H1 (cell line): ENCODE measurements around the gene EEF1AKMT3. TPM values are rescaled to one million over a fixed set of nuclear protein-coding genes. Genes with fewer than 3 reads are reported as not detected.
A peak's percentile ranks its signal among the peaks of the same experiment; 100 is the strongest.

ENCODE experiments used
- CTCF ChIA-PET: fragments of 300-600 bp; sonication (Branson Sonifier 250); formaldehyde crosslinking; loops from one replicate; lab custom pipeline; 2021; ENCODE audit not compliant: partially characterized antibody; lab: Charles Lee
- POLR2A ChIA-PET: fragments of 300-600 bp; sonication (Branson Sonifier 250); formaldehyde crosslinking; loops from one replicate; lab custom pipeline; 2021; ENCODE audit warnings: inconsistent platforms; ENCODE audit not compliant: partially characterized antibody; lab: Charles Lee
- DNase-seq, 2 experiments: peaks; one replicate each; pipeline versions ENCODE4 v3.0.0 to v3.0.0-alpha.2; 2010 to 2022; ENCODE audit warnings: low spot score in 2 of 2, low read depth in 1 of 2, mixed read lengths in 1 of 2
- FAIRE-seq: peaks from 2 replicates; lab custom pipeline; 2011; peaks lifted over from hg19 to GRCh38; lab: Jason Lieb, UNC
- H2AFZ ChIP-seq: 2 replicates; pipeline ENCODE4 v1.8.1; 2012; ENCODE audit warnings: low read length, inconsistent platforms
- H2AK5ac ChIP-seq: 2 replicates; pipeline ENCODE4 v1.6.1; 2013; ENCODE audit warnings: low read depth, low read length
- H2BK120ac ChIP-seq: replicated peaks from 2 replicates; pipeline ENCODE3; 2013; ENCODE audit warnings: low read depth, low read length, inconsistent platforms
- H2BK12ac ChIP-seq: 2 replicates; pipeline ENCODE4 v1.6.1; 2013; ENCODE audit warnings: low read depth, low read length
- H2BK15ac ChIP-seq: 2 replicates; pipeline ENCODE4 v1.6.1; 2013; ENCODE audit warnings: low read length
- H2BK20ac ChIP-seq: 2 replicates; pipeline ENCODE4 v1.6.1; 2013; ENCODE audit warnings: low read length
- H2BK5ac ChIP-seq: 2 replicates; pipeline ENCODE4 v1.6.1; 2013; ENCODE audit warnings: low read depth, low read length
- H3K14ac ChIP-seq: 2 replicates; pipeline ENCODE4 v1.6.1; 2013; ENCODE audit warnings: inconsistent platforms; ENCODE audit not compliant: insufficient read length
- H3K18ac ChIP-seq: 2 replicates; pipeline ENCODE4 v1.6.1; 2013; ENCODE audit warnings: low read length; ENCODE audit errors: extremely low read depth
- H3K23ac ChIP-seq: 2 replicates; pipeline ENCODE4 v1.6.1; 2013; ENCODE audit warnings: inconsistent platforms; ENCODE audit not compliant: insufficient read length
- H3K23me2 ChIP-seq: 2 replicates; pipeline ENCODE4 v1.6.1; 2013; ENCODE audit warnings: low read depth, low read length
- H3K27ac ChIP-seq: 2 replicates; pipeline ENCODE4 v1.6.1; 2011; ENCODE audit warnings: low read depth, low read length, inconsistent platforms
- H3K27me3 ChIP-seq, 4 experiments: replicated peaks in 1 of 4; 1 replicate in 1 of 4; 2 replicates in 3 of 4; pipeline versions ENCODE4 v1.6.1 to v1.8.1; 2011 to 2013; ENCODE audit warnings: low read length in 3 of 4, mild to moderate bottlenecking in 3 of 4, inconsistent platforms in 2 of 4, mixed read lengths in 2 of 4, moderate library complexity in 1 of 4; ENCODE audit not compliant: control insufficient read depth in 3 of 4, insufficient read depth in 3 of 4; ENCODE audit errors: extremely low read depth in 1 of 4
- H3K36me3 ChIP-seq, 4 experiments: 2 replicates each; pipeline versions ENCODE4 v1.6.1 to v1.8.1; 2011 to 2013; ENCODE audit warnings: mild to moderate bottlenecking in 4 of 4, low read length in 3 of 4, moderate library complexity in 2 of 4, control low read depth in 1 of 4, inconsistent platforms in 1 of 4; ENCODE audit not compliant: insufficient read depth in 4 of 4, control insufficient read depth in 2 of 4
- H3K4ac ChIP-seq: replicated peaks from 2 replicates; pipeline ENCODE3; 2013; ENCODE audit warnings: low read length, low read depth, mixed read lengths, inconsistent platforms; ENCODE audit not compliant: insufficient read length
- H3K4me1 ChIP-seq, 4 experiments: replicated peaks in 1 of 4; 1 replicate in 1 of 4; 2 replicates in 3 of 4; pipeline versions ENCODE4 v1.6.1 to v1.8.1; 2011 to 2013; ENCODE audit warnings: low read length in 3 of 4, inconsistent platforms in 2 of 4, mixed read lengths in 1 of 4; ENCODE audit not compliant: insufficient read depth in 4 of 4, control insufficient read depth in 3 of 4
- H3K4me2 ChIP-seq, 2 experiments: 2 replicates each; pipeline versions ENCODE4 v1.6.1 to v1.8.1; 2011 to 2013; ENCODE audit warnings: low read depth in 2 of 2, low read length in 2 of 2, control low read depth in 1 of 2, inconsistent platforms in 1 of 2, mild to moderate bottlenecking in 1 of 2; ENCODE audit not compliant: insufficient read depth in 1 of 2
- H3K4me3 ChIP-seq, 4 experiments: fragments of 200-600, 300-600 bp in 1 of 4; sonication (generic), shearing (Covaris generic), sonication (Bioruptor Twin) in 1 of 4; 2 replicates each; pipeline versions ENCODE4 v1.5.1 to v1.8.1; 2011 to 2016; ENCODE audit warnings: low read length in 4 of 4, low read depth in 3 of 4, control low read depth in 2 of 4, inconsistent platforms in 2 of 4, mild to moderate bottlenecking in 2 of 4, mixed read lengths in 1 of 4, moderate library complexity in 1 of 4; ENCODE audit not compliant: insufficient read depth in 2 of 4; ENCODE audit errors: extremely low read depth in 1 of 4
- H3K56ac ChIP-seq: replicated peaks from 2 replicates; pipeline ENCODE3; 2013; ENCODE audit warnings: low read depth, mild to moderate bottlenecking, mixed read lengths, low read length, inconsistent platforms; ENCODE audit not compliant: insufficient read length
- H3K79me1 ChIP-seq: 2 replicates; pipeline ENCODE4 v1.6.1; 2013; ENCODE audit warnings: low read depth, low read length, control low read depth
- H3K79me2 ChIP-seq, 2 experiments: 2 replicates each; pipeline versions ENCODE4 v1.6.1 to v1.8.1; 2012 to 2013; ENCODE audit warnings: low read length in 2 of 2, mild to moderate bottlenecking in 2 of 2, inconsistent platforms in 1 of 2; ENCODE audit not compliant: insufficient read depth in 2 of 2, control insufficient read depth in 1 of 2
- H3K9ac ChIP-seq, 4 experiments: replicated peaks in 1 of 4; 1 replicate in 1 of 4; 2 replicates in 3 of 4; pipeline versions ENCODE4 v1.6.1 to v1.8.1; 2011 to 2013; ENCODE audit warnings: low read depth in 3 of 4, low read length in 3 of 4, control low read depth in 2 of 4, mild to moderate bottlenecking in 2 of 4, moderate library complexity in 2 of 4, inconsistent platforms in 1 of 4; ENCODE audit errors: extremely low read depth in 1 of 4
- H3K9me3 ChIP-seq, 2 experiments: 2 replicates each; pipeline versions ENCODE4 v1.6.1 to v1.8.1; 2012 to 2013; ENCODE audit warnings: mild to moderate bottlenecking in 2 of 2, moderate library complexity in 2 of 2, control low read depth in 1 of 2, inconsistent platforms in 1 of 2, low read depth in 1 of 2, low read length in 1 of 2, mixed read lengths in 1 of 2; ENCODE audit not compliant: insufficient read depth in 2 of 2
- H4K20me1 ChIP-seq, 2 experiments: replicated peaks in 1 of 2; 2 replicates each; pipeline versions ENCODE3 to v1.8.1; 2011 to 2013; ENCODE audit warnings: inconsistent platforms in 2 of 2, low read length in 2 of 2, mild to moderate bottlenecking in 1 of 2; ENCODE audit not compliant: insufficient read depth in 2 of 2, control insufficient read depth in 1 of 2
- H4K5ac ChIP-seq: 2 replicates; pipeline ENCODE4 v1.6.1; 2013; ENCODE audit warnings: low read length, low read depth, mixed read lengths, inconsistent platforms; ENCODE audit not compliant: insufficient read length
- H4K8ac ChIP-seq: 2 replicates; pipeline ENCODE4 v1.8.0; 2013; ENCODE audit warnings: mild to moderate bottlenecking, moderate library complexity, low read length, inconsistent platforms; ENCODE audit not compliant: insufficient read depth; ENCODE audit errors: extremely low read depth
- H4K91ac ChIP-seq: replicated peaks from 2 replicates; pipeline ENCODE3; 2013; ENCODE audit warnings: low read length, mixed read lengths, inconsistent platforms; ENCODE audit not compliant: insufficient read length
- CREB1 ChIP-seq: IDR thresholded peaks from 2 replicates; pipeline ENCODE4 v1.6.1; 2012; ENCODE audit warnings: inconsistent platforms
- CTCF ChIP-seq, 3 experiments: IDR thresholded peaks; 1 replicate in 2 of 3; 2 replicates in 1 of 3; pipeline versions ENCODE4 v1.5.1 to v1.6.1; 2011; ENCODE audit warnings: low read length in 3 of 3, mild to moderate bottlenecking in 3 of 3, inconsistent platforms in 2 of 3, low read depth in 1 of 3, moderate library complexity in 1 of 3; ENCODE audit not compliant: insufficient read depth in 1 of 3; ENCODE audit errors: control extremely low read depth in 1 of 3
- POU5F1 ChIP-seq: IDR thresholded peaks from 2 replicates; pipeline ENCODE4 v1.6.1; 2011; ENCODE audit warnings: low read depth, mild to moderate bottlenecking, low read length, moderate library complexity
- RAD21 ChIP-seq, 2 experiments: IDR thresholded peaks in 1 of 2; conservative IDR thresholded peaks in 1 of 2; 2 replicates each; pipeline ENCODE4 v1.6.1; 2011; ENCODE audit warnings: low read depth in 2 of 2, low read length in 2 of 2, improper control_type of control experiment in 1 of 2, inconsistent platforms in 1 of 2, mild to moderate bottlenecking in 1 of 2, moderate library complexity in 1 of 2
- WGBS, 2 experiments: shearing (Covaris generic) in 1 of 2; methylation state at CpG; one replicate each; pipeline versions ENCODE4 v1.1.6 to v1.1.7; 2013 to 2015; ENCODE audit warnings: low lambda C conversion rate in 2 of 2, mixed read lengths in 2 of 2, inconsistent platforms in 1 of 2, low coverage in 1 of 2, missing lambda C conversion rate in 1 of 2; ENCODE audit not compliant: insufficient replicate concordance in 2 of 2, insufficient coverage in 1 of 2, insufficient read length in 1 of 2; ENCODE audit errors: extremely low coverage in 1 of 2, missing lambda C conversion rate in 1 of 2; 5-methylcytosine and 5-hydroxymethylcytosine counted together
- polyA plus RNA-seq, 7 experiments: library from polyadenylated mRNA; depleted of rRNA in 3 of 7; stranded (reverse) in 5 of 7; unstranded in 2 of 7; fragments of >200 nt in 5 of 7; fragments of 200-250 nt in 2 of 7; gene quantifications; 1 replicate in 5 of 7; 2 replicates in 1 of 7; 4 replicates in 1 of 7; pipeline versions ENCODE4 v1.2.1 to v1.2.3, GENCODE V29; 2011 to 2013; ENCODE audit warnings: missing spikeins in 2 of 7, mixed read lengths in 2 of 7
- total RNA-seq: library from RNA; stranded (reverse); fragmentation: NEBNext Ultra II Directional; extraction: Animal tissue kit (Norgen Biotek cat#: 25700); gene quantifications from 2 replicates; pipeline ENCODE4 v1.2.1, GENCODE V29; 2021

The EEF1AKMT3 gene
- total and polyA plus RNA-seq, 2 of the 8 experiments (the other 6 are each of a cell fraction or from before 2014, with no cell fraction given), result 3.1 to 4.4 TPM

GRCh38 chr12:57815177-57816000 lies 43.0 kb downstream of the EEF1AKMT3 start:
- Histone ChIP-seq H3K4ac (no peak overlapping the region), H3K14ac (no peak overlapping the region), H3K18ac (no peak overlapping the region), H2BK5ac (no peak overlapping the region), H4K20me1 (peaks cover 0 to 2% of the 10 kb centered on the region in 2 experiments), H3K9me3 (no peaks in the 10 kb centered on the region), H3K4me1 (no peaks in the 10 kb centered on the region), H4K5ac (no peak overlapping the region), H3K79me1 (no peaks in the 10 kb centered on the region), H2BK120ac (no peak overlapping the region), H3K9ac (0 out of 7 replicates have a peak overlapping the region, but pooled peaks of 1 of the 4 experiments have one; percentile 14), H3K23ac (no peak overlapping the region), H2BK12ac (no peak overlapping the region), H3K4me2 (no peak overlapping the region), H3K4me3 (no peak overlapping the region), H3K27ac (no peak overlapping the region), H4K8ac (no peak overlapping the region), H3K36me3 (0 out of 8 replicates have a peak, but pooled peaks cover 0 to 3% (median 0%) of the 10 kb centered on the region in 4 experiments), H2BK20ac (no peak overlapping the region), H2AK5ac (0 out of 2 replicates have a peak overlapping the region, but pooled peaks have one; percentile 26), H2BK15ac (no peak overlapping the region), H3K27me3 (no peaks in the 10 kb centered on the region), H3K23me2 (no peaks in the 10 kb centered on the region), H3K79me2 (no peaks in the 10 kb centered on the region), H2AFZ (no peak overlapping the region), H3K56ac (no peak overlapping the region), H4K91ac (no peak overlapping the region)
- FAIRE-seq (no peak), DNase-seq (peak; percentile 50 to 62)
- POLR2A ChIA-PET, result interaction anchor here (1.0 to 9.6 kb wide), 13 partner anchors 9 to 106 kb away, joined by 3 to 71 read pairs (median 4); partner anchors contain the start of genes CTDSP2, CYP27B1, EEF1AKMT3 and METTL1
- WGBS, 2 experiments, result 69% methylated on average over 13 of the region's 13 CpGs; no CpG with 5 or more reads in 1 of the 2 experiments
- peak; percentile 57 to 70 for TF ChIP-seq RAD21 (IDR thresholded peaks at IDR 0.05 in 1 of 2, conservative IDR thresholded peaks at IDR 0.05 in 1 of 2; ENCODE audit: low read depth in 2 of 2, low read length in 2 of 2)
- peak; percentile 63 to 70 (median 67) for TF ChIP-seq CTCF (IDR thresholded peaks at IDR 0.05; ENCODE audit: control extremely low read depth in 1 of 3, insufficient read depth in 1 of 3, low read depth in 1 of 3, low read length in 3 of 3)
- 0 out of 2 replicates have a peak, but pooled peaks have one; percentile 26 for TF ChIP-seq CREB1
- no peak for TF ChIP-seq POU5F1
- CTCF ChIA-PET, result interaction anchor here (0.7 to 10.4 kb wide), 23 partner anchors 9 to 167 kb away, joined by 3 to 146 read pairs (median 4); no protein-coding TSS in a partner anchor
